GM23338 (cell line): ENCODE measurements around the gene LYST.
"Not testable (repeated sequence)": the region's sequence is repeated elsewhere in the genome, so short reads cannot be mapped to it uniquely, and the experiment has no call there.

ENCODE experiments used
- CREB1 ChIP-seq: fragments of 250-450 bp; sonication (Bioruptor Pico); IDR thresholded peaks from 2 replicates; pipeline ENCODE4 v1.5.0; 2020; ENCODE audit warnings: low read depth, mild to moderate bottlenecking, moderate library complexity
- CTCF ChIP-seq, 2 experiments: fragments of 200-600 bp in 1 of 2; sonication (generic) in 1 of 2; conservative IDR thresholded peaks; 2 replicates each; pipeline versions ENCODE4 v1.5.1 to v1.6.1; 2016 to 2017; ENCODE audit warnings: antibody characterized with exemption in 2 of 2, low read depth in 2 of 2, mild to moderate bottlenecking in 2 of 2, moderate library complexity in 1 of 2
- ETS1 ChIP-seq: IDR thresholded peaks from 2 replicates; pipeline ENCODE4 v1.6.1; 2016; ENCODE audit warnings: antibody characterized with exemption
- EZH2 ChIP-seq: fragments of 200-600 bp; sonication (generic); IDR thresholded peaks from one replicate; pipeline ENCODE4 v1.8.0; 2017; ENCODE audit warnings: antibody characterized with exemption, mild to moderate bottlenecking, low read depth; ENCODE audit not compliant: unreplicated experiment
- EZH2phosphoT487 ChIP-seq: fragments of 200-600 bp; sonication (generic); IDR thresholded peaks from one replicate; pipeline ENCODE4 v1.8.1; 2018; ENCODE audit warnings: antibody characterized with exemption; ENCODE audit not compliant: unreplicated experiment
- JUNB ChIP-seq: IDR thresholded peaks from one replicate; pipeline ENCODE4 v1.6.1; 2016; ENCODE audit warnings: antibody characterized with exemption; ENCODE audit not compliant: unreplicated experiment
- NANOG ChIP-seq: IDR thresholded peaks from 2 replicates; pipeline ENCODE4 v1.6.1; 2016; ENCODE audit warnings: antibody characterized with exemption, borderline replicate concordance
- POLR2AphosphoS5 ChIP-seq: IDR thresholded peaks from 2 replicates; pipeline ENCODE4 v1.6.1; 2016; ENCODE audit warnings: antibody characterized with exemption, low read depth
- REST ChIP-seq: IDR thresholded peaks from one replicate; pipeline ENCODE4 v1.6.1; 2018; ENCODE audit warnings: antibody characterized with exemption; ENCODE audit not compliant: unreplicated experiment
- STAT1 ChIP-seq: IDR thresholded peaks from one replicate; pipeline ENCODE4 v1.6.1; 2016; ENCODE audit warnings: antibody characterized with exemption; ENCODE audit not compliant: unreplicated experiment
- ZNF114 ChIP-seq: fragments of 250-450 bp; sonication (Bioruptor Pico); IDR thresholded peaks from 2 replicates; pipeline ENCODE4 v1.5.0; 2020; ENCODE audit warnings: mild to moderate bottlenecking, moderate library complexity
- ZNF331 ChIP-seq: fragments of 250-450 bp; sonication (Bioruptor Pico); IDR thresholded peaks from 2 replicates; pipeline ENCODE4 v1.5.0; 2020; ENCODE audit warnings: low read depth, mild to moderate bottlenecking, moderate library complexity
- ZNF462 ChIP-seq: fragments of 250-450 bp; sonication (Bioruptor Pico); IDR thresholded peaks from 2 replicates; pipeline ENCODE4 v1.5.0; 2020; ENCODE audit warnings: mild to moderate bottlenecking, moderate library complexity

GRCh38 chr1:235848251-235848650 is 18.5 kb downstream of the LYST start:
- TF ChIP-seq CTCF (conservative IDR thresholded peaks at IDR 0.05; ENCODE audit: low read depth in 2 of 2); REST; EZH2; EZH2phosphoT487; ZNF462 (CRISPR knock-in tag); POLR2AphosphoS5; STAT1; ETS1; JUNB; ZNF114 (CRISPR knock-in tag); CREB1 (CRISPR knock-in tag); ZNF331; NANOG: not testable (repeated sequence)
